GM12801 (cell line): ENCODE measurements around the gene SLC22A1.

Source experiments
- CTCF ChIP-seq: IDR thresholded peaks from one replicate; pipeline ENCODE4 v1.5.1; 2011; ENCODE audit warnings: control low read depth; ENCODE audit not compliant: insufficient read length; ENCODE audit errors: extremely low read depth

SLC22A1 gene

GRCh38 chr6:160133441-160134336 lies 12.1 kb downstream of the SLC22A1 start:
- TF ChIP-seq CTCF = no peak

- TF ChIP-seq CTCF = no peak
Observed at GRCh38 chr6:160134779-160135547, 13.3 kb downstream of the SLC22A1 start.

- TF ChIP-seq CTCF = no peak
Observed at GRCh38 chr6:160135907-160136655, 14.5 kb downstream of the SLC22A1 start.

GRCh38 chr6:160137130-160137988 lies 15.7 kb downstream of the SLC22A1 start:
- no peak for TF ChIP-seq CTCF

- no peak for TF ChIP-seq CTCF
Observed at GRCh38 chr6:160137989-160138835, 16.6 kb downstream of the SLC22A1 start.

GRCh38 chr6:160138839-160139419 lies 17.3 kb downstream of the SLC22A1 start:
- no peak for TF ChIP-seq CTCF
